Upper lobe of left lung (tissue), 6 donors: ENCODE measurements around the gene KLHL4. TPM values are rescaled to one million over a fixed set of nuclear protein-coding genes. Genes with fewer than 3 reads are reported as not detected.
"Not testable (repeated sequence)": the region's sequence is repeated elsewhere in the genome, so short reads cannot be mapped to it uniquely, and the experiment has no call there.

Experiments used
- ATAC-seq, 2 donors: fragments of 200-7000 bp; cut with Tn5 transposase; one replicate each; pipeline ENCODE4 v1.9.1; 2022; ENCODE audit warnings: mild to moderate bottlenecking in 2 of 2, moderate library complexity in 2 of 2; ENCODE audit not compliant: low FRiP score in 2 of 2
- DNase-seq, 2 donors: peaks; one replicate each; pipeline ENCODE4 v3.0.0-alpha.2; 2019 to 2020
- H3K27ac ChIP-seq, 4 donors: fragments of 200-600 bp; sonication (generic); one replicate each; pipeline ENCODE4 v1.5.1; 2016 to 2019
- H3K27me3 ChIP-seq, 4 donors: fragments of 200-600 bp; sonication (generic); one replicate each; pipeline ENCODE4 v1.5.1; 2017 to 2019
- H3K36me3 ChIP-seq, 4 donors: fragments of 200-600 bp; sonication (generic); one replicate each; pipeline ENCODE4 v1.5.1; 2016 to 2019
- H3K4me1 ChIP-seq, 4 donors: fragments of 200-600 bp; sonication (generic); one replicate each; pipeline ENCODE4 v1.5.1; 2018 to 2019
- H3K4me3 ChIP-seq, 4 donors: fragments of 200-600 bp; sonication (generic); one replicate each; pipeline ENCODE4 v1.5.1; 2017 to 2019; ENCODE audit warnings: mild to moderate bottlenecking in 2 of 4, moderate library complexity in 1 of 4
- H3K9me3 ChIP-seq, 4 donors: fragments of 200-600 bp; sonication (generic); one replicate each; pipeline ENCODE4 v1.5.1; 2018 to 2019
- EP300 ChIP-seq, 4 donors: sonication (generic); formaldehyde crosslinking; IDR thresholded peaks; one replicate each; pipeline ENCODE4 v1.5.1; 2017; ENCODE audit warnings: antibody characterized with exemption in 4 of 4, control low read depth in 2 of 4
- POLR2A ChIP-seq, 4 donors: fragments of 450-650 bp; IDR thresholded peaks; one replicate each; pipeline ENCODE4 v1.5.1; 2016 to 2017; ENCODE audit warnings: antibody characterized with exemption in 4 of 4, mild to moderate bottlenecking in 2 of 4
- POLR2AphosphoS5 ChIP-seq, 2 donors: sonication (generic); formaldehyde crosslinking; IDR thresholded peaks; one replicate each; pipeline ENCODE4 v1.5.1; 2017; ENCODE audit warnings: antibody characterized with exemption in 2 of 2
- WGBS, 2 donors: methylation state at CpG; one replicate each; pipeline ENCODE4 v1.1.5; 2017 to 2018; 5-methylcytosine and 5-hydroxymethylcytosine counted together
- total RNA-seq, 6 donors: library from RNA; depleted of rRNA in 4 of 6; stranded (reverse); fragments of >200 nt in 4 of 6; gene quantifications; one replicate each; pipeline versions ENCODE4 v1.1.0 to v1.2.1, GENCODE V29; 2016 to 2021
- TF ChIP-seq, protein P1 (sequence below), 6 experiments: fragments of 450-650 bp in 4 of 6; fragments of 200-600 bp in 2 of 6; sonication (generic) in 2 of 6; IDR thresholded peaks; one replicate each; pipeline ENCODE4 v1.5.1; 2016 to 2019; ENCODE audit warnings: antibody characterized with exemption in 6 of 6
- donor health status: DM: no; HTN: no; CAD: no; lungs with moderate emphysema.
- donor health status: DM: no; HTN: yes; CAD: no; lungs with severe emphysema.

Gene KLHL4, protein sequence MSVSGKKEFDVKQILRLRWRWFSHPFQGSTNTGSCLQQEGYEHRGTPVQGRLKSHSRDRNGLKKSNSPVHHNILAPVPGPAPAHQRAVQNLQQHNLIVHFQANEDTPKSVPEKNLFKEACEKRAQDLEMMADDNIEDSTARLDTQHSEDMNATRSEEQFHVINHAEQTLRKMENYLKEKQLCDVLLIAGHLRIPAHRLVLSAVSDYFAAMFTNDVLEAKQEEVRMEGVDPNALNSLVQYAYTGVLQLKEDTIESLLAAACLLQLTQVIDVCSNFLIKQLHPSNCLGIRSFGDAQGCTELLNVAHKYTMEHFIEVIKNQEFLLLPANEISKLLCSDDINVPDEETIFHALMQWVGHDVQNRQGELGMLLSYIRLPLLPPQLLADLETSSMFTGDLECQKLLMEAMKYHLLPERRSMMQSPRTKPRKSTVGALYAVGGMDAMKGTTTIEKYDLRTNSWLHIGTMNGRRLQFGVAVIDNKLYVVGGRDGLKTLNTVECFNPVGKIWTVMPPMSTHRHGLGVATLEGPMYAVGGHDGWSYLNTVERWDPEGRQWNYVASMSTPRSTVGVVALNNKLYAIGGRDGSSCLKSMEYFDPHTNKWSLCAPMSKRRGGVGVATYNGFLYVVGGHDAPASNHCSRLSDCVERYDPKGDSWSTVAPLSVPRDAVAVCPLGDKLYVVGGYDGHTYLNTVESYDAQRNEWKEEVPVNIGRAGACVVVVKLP
- 1 to 10 TPM in 1 of 6 donors, under 1 TPM in 4, not detected in 1; under 0.01 to 2.4 (median 0.89) TPM for total RNA-seq

DNA sequence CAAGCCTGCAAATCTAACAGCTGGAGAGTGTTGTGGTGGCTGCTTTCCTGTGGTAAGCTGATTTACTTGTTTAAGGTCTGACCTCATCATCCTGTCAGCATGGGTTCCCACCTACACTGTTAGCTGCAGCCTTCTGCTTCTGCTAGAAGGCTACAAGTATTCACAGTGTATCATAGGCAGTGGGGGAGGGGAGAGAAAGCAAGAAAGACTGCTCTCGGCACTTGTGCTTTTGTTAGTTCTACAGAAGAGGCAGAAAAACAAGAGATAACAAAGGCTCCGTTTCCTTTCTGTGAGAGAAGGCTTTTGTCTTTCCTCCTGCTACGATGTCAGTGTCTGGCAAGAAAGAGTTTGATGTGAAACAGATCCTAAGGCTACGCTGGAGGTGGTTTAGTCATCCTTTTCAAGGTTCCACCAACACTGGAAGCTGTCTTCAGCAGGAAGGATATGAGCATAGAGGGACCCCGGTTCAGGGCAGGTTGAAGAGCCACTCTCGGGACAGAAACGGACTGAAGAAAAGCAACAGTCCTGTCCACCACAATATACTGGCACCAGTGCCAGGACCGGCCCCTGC, at the start of gene KLHL4:
Gene KLHL4 (plus strand): TSS at position 232 of the 571 bp plus-strand sequence. CDS start 92 bp downstream, at position 324.
- Histone ChIP-seq H3K9me3 (no peaks in the 10 kb centered on the region), H3K27ac (no peak within 1 kb of the TSS), H3K4me3 (peak within 1 kb of the TSS in 2 of 4 donors; percentile 16 to 34), H3K36me3 (no peaks in the 10 kb centered on the region), H3K4me1 (no peaks in the 10 kb centered on the region), H3K27me3 (no peaks in the 10 kb centered on the region)
- ATAC-seq, result peak in 1 of 2 donors; percentile 75
- WGBS, 2 donors, result 0 to 31% methylated on average over 2 to 8 of the region's 8 CpGs
- DNase-seq, result no peak
- no peak for TF ChIP-seq POLR2AphosphoS5 (IDR thresholded peaks at IDR 0.05)
- no peak for TF ChIP-seq EP300 (IDR thresholded peaks at IDR 0.05)
- TF ChIP-seq, protein P1, sequence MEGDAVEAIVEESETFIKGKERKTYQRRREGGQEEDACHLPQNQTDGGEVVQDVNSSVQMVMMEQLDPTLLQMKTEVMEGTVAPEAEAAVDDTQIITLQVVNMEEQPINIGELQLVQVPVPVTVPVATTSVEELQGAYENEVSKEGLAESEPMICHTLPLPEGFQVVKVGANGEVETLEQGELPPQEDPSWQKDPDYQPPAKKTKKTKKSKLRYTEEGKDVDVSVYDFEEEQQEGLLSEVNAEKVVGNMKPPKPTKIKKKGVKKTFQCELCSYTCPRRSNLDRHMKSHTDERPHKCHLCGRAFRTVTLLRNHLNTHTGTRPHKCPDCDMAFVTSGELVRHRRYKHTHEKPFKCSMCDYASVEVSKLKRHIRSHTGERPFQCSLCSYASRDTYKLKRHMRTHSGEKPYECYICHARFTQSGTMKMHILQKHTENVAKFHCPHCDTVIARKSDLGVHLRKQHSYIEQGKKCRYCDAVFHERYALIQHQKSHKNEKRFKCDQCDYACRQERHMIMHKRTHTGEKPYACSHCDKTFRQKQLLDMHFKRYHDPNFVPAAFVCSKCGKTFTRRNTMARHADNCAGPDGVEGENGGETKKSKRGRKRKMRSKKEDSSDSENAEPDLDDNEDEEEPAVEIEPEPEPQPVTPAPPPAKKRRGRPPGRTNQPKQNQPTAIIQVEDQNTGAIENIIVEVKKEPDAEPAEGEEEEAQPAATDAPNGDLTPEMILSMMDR (IDR thresholded peaks at IDR 0.05), result no peak
- no peak for TF ChIP-seq POLR2A (IDR thresholded peaks at IDR 0.05)

DNA sequence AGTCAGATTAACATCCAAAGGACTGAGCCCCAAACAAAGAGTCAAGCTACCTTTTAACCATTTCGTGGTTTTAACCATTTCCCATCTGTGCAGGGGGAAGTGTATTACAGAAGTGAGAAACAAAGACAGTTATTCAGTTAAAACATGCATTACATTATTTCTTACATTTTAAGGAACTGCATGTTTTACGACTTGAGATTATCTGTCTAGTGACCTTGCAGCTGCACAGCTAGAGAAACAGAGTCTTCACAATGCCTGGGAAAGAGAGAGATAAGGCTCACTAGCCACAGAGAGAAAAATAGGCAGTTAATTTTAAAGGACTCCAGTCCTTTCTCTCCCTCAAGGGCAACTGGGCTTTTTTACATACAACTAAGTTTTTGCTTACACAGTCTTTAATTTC, 48.7 kb upstream of the KLHL4 start:
- no peaks in the 10 kb centered on the region for H3K4me1 ChIP-seq
- H3K9me3 ChIP-seq, result no peaks in the 10 kb centered on the region
- no peaks in the 10 kb centered on the region for H3K36me3 ChIP-seq
- 22 to 29% methylated on average over 2 of the region's 2 CpGs for WGBS, 2 donors
- ATAC-seq, result no peak
- DNase-seq, result no peak
- no peak overlapping the region for H3K27ac ChIP-seq
- TF ChIP-seq EP300 (IDR thresholded peaks at IDR 0.05) (no peak), POLR2A (IDR thresholded peaks at IDR 0.05) (no peak), POLR2AphosphoS5 (IDR thresholded peaks at IDR 0.05) (no peak)
- TF ChIP-seq, protein P1 (IDR thresholded peaks at IDR 0.05), result no peak
- H3K27me3 ChIP-seq, result no peaks in the 10 kb centered on the region
- no peak overlapping the region for H3K4me3 ChIP-seq

DNA sequence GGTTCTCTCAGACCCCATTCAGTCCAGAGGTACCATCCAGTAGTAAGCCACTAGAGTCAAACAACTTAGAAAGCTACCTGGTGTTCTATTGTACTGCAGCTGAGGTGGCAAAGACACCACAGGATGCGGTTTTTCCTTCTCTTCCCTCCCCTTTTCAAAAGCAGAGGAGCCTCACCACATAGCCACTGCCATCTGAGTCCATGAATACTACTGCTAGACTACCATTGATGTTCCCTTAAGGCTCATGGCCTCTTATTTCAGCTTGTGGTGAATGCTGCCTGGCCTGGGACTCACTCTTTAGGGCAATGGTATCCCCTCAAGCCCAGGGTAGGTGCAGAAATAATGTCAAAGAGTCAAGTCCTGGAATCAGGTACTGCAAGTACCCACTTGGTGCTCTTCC, 41.8 kb upstream of the KLHL4 start:
- no peak overlapping the region for H3K4me3 ChIP-seq
- ATAC-seq (no peak), DNase-seq (no peak)
- H3K36me3 ChIP-seq, result no peaks in the 10 kb centered on the region
- no peaks in the 10 kb centered on the region for H3K4me1 ChIP-seq
- no peak overlapping the region for H3K27ac ChIP-seq
- WGBS, 2 donors, result 21 to 80% methylated on average over 1 of the region's 1 CpG
- TF ChIP-seq POLR2A (IDR thresholded peaks at IDR 0.05) (no peak), POLR2AphosphoS5 (IDR thresholded peaks at IDR 0.05) (no peak), EP300 (IDR thresholded peaks at IDR 0.05) (no peak)
- TF ChIP-seq, protein P1 (IDR thresholded peaks at IDR 0.05), result no peak
- H3K9me3 ChIP-seq, result no peaks in the 10 kb centered on the region
- H3K27me3 ChIP-seq, result no peaks in the 10 kb centered on the region

DNA sequence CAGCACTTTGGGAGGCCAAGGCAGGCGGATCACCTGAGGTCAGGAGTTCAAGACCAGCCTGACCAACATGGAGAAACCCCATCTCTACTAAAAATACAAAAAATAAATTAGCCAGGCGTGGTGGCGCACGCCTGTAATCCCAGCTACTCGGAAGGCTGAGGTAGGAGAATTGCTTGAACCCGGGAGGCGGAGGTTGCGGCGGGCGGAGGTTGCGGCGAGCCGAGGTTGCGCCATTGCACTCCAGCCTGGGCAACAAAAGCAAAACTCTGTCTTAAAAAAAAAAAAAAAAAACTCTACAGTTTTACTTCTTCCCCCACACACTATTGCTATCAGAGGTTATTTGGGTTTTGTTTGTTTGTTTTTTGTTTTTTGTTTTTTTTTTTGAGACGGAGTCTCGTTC, 38.9 kb upstream of the KLHL4 start:
- WGBS, 2 donors, result 82 to 93% methylated on average over 16 of the region's 16 CpGs
- not testable (repeated sequence) for H3K4me1 ChIP-seq, H3K36me3 ChIP-seq, H3K27ac ChIP-seq, H3K9me3 ChIP-seq, H3K4me3 ChIP-seq, H3K27me3 ChIP-seq, ATAC-seq
- DNase-seq, result peak in 1 of 2 donors; percentile 9

DNA sequence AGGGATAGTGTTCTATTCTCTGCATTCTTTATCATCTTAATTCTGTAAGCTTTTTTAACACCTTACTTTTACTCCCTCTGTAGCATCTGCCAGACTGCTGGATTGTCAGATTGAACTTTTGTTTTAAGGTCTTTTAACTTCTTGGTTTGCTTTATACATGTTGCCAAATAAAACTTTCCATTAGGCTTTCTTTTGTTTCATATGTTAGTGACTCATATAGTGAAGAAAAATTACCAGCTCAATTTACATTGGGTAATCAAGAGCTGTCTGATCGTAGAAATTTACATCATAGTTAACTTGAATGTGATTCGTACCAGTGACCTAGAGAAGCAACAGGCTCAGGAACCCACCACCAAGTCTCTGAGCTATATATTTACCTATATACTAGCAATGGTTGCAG, 28.5 kb upstream of the KLHL4 start:
- Histone ChIP-seq H3K27me3 (no peaks in the 10 kb centered on the region), H3K4me1 (no peaks in the 10 kb centered on the region), H3K9me3 (no peaks in the 10 kb centered on the region), H3K36me3 (no peaks in the 10 kb centered on the region), H3K27ac (no peak overlapping the region), H3K4me3 (no peak overlapping the region)
- DNase-seq (no peak), ATAC-seq (no peak)
- TF ChIP-seq EP300 (IDR thresholded peaks at IDR 0.05), result no peak
- no peak for TF ChIP-seq POLR2A (IDR thresholded peaks at IDR 0.05)
- TF ChIP-seq POLR2AphosphoS5 (IDR thresholded peaks at IDR 0.05), result no peak
- TF ChIP-seq, protein P1 (IDR thresholded peaks at IDR 0.05), result no peak
- WGBS, 2 donors, result 69 to 86% methylated on average over 2 of the region's 2 CpGs
